Naive thymus-derived CD8-positive, alpha-beta T cell (primary cell): ENCODE data around the gene NEGR1. TPM values are rescaled to one million over a fixed set of nuclear protein-coding genes. Genes with fewer than 3 reads are reported as not detected.

Experiments
- ATAC-seq, 2 donors: fragments of 150-1000 bp; cut with Tn5 transposase in 1 of 2; sonication (Bioruptor Pico), chemical (Tn5 transposase) in 1 of 2; 1 replicate in 1 of 2; 2 replicates in 1 of 2; pipeline ENCODE4 v1.10.0; 2021; ENCODE audit warnings: mild to moderate bottlenecking in 2 of 2, moderate library complexity in 2 of 2
- POLR2A ChIA-PET: fragments of 350-600 bp; sonication (Branson Sonifier 250); formaldehyde crosslinking; loops from one replicate; lab custom pipeline; 2021; ENCODE audit warnings: antibody characterized with exemption; lab: Charles Lee
- DNase-seq, 10 donors: peaks; one replicate each; pipeline versions ENCODE4 v3.0.0 to v3.0.0-alpha.2; 2020 to 2022
- H3K27ac Mint-ChIP-seq, 10 donors: one replicate each; pipeline ENCODE4 v1.8.0; 2020 to 2022; ENCODE audit warnings: mild to moderate bottlenecking in 10 of 10, mixed read lengths in 10 of 10, moderate library complexity in 4 of 10, inconsistent platforms in 1 of 10
- H3K27me3 Mint-ChIP-seq, 5 donors: one replicate each; pipeline ENCODE4 v1.8.0; 2021 to 2022; ENCODE audit warnings: mixed read lengths in 5 of 5
- H3K36me3 Mint-ChIP-seq, 3 donors: one replicate each; pipeline ENCODE4 v1.8.0; 2020 to 2022; ENCODE audit warnings: mixed read lengths in 3 of 3, mild to moderate bottlenecking in 2 of 3, inconsistent platforms in 1 of 3
- H3K4me1 Mint-ChIP-seq, 4 donors: one replicate each; pipeline ENCODE4 v1.8.0; 2021 to 2022; ENCODE audit warnings: mixed read lengths in 4 of 4
- H3K4me3 Mint-ChIP-seq, 10 donors: one replicate each; pipeline ENCODE4 v1.8.0; 2020 to 2022; ENCODE audit warnings: mild to moderate bottlenecking in 10 of 10, mixed read lengths in 10 of 10, moderate library complexity in 6 of 10, inconsistent platforms in 1 of 10
- H3K9me3 Mint-ChIP-seq, 9 donors: one replicate each; pipeline ENCODE4 v1.8.0; 2020 to 2022; ENCODE audit warnings: mixed read lengths in 9 of 9, mild to moderate bottlenecking in 3 of 9, inconsistent platforms in 1 of 9, moderate library complexity in 1 of 9
- polyA plus RNA-seq, 3 donors: library from polyadenylated mRNA; unstranded; fragments of 300-500 nt; fragmentation: Illumina TruSeq; gene quantifications; one replicate each; pipeline ENCODE4 v1.2.3, GENCODE V29; 2021
- total RNA-seq, 8 experiments: library from RNA in 2 of 8; stranded (reverse) in 2 of 8; gene quantifications; one replicate each; pipeline ENCODE4 v1.2.3 and lab custom pipeline; 2021 to 2026

The NEGR1 gene
- total and polyA plus RNA-seq, 5 experiments from 2014 or later: not detected

GRCh38 chr1:71706029-71706671 lies 576.2 kb downstream of the NEGR1 start:
- POLR2A ChIA-PET: no interaction called here
- no peaks in the 10 kb centered on the region for H3K4me1 Mint-ChIP-seq
- no peak overlapping the region for H3K27ac Mint-ChIP-seq
- H3K27me3 Mint-ChIP-seq: no peaks in the 10 kb centered on the region
- H3K4me3 Mint-ChIP-seq: no peak overlapping the region
- peaks cover 0 to 19% (median 0%) of the 10 kb centered on the region in 3 donors for H3K36me3 Mint-ChIP-seq
- no peak for ATAC-seq
- DNase-seq: no peak
- H3K9me3 Mint-ChIP-seq: peaks cover 0 to 34% (median 21%) of the 10 kb centered on the region in 9 donors

GRCh38 chr1:71698186-71698585 lies 584.2 kb downstream of the NEGR1 start:
- Mint-ChIP-seq H3K36me3 (peaks cover 0 to 4% (median 0%) of the 10 kb centered on the region in 3 donors), H3K9me3 (peaks cover 0 to 14% (median 6%) of the 10 kb centered on the region in 9 donors), H3K27me3 (no peaks in the 10 kb centered on the region), H3K4me1 (no peaks in the 10 kb centered on the region), H3K27ac (no peak overlapping the region), H3K4me3 (no peak overlapping the region)
- POLR2A ChIA-PET: no interaction called here
- DNase-seq: no peak
- no peak for ATAC-seq

- peaks cover 0 to 6% (median 0%) of the 10 kb centered on the region in 9 donors for H3K9me3 Mint-ChIP-seq
- POLR2A ChIA-PET: no interaction called here
- no peaks in the 10 kb centered on the region for H3K27me3 Mint-ChIP-seq
- H3K27ac Mint-ChIP-seq: no peak overlapping the region
- DNase-seq (no peak), ATAC-seq (no peak)
- H3K36me3 Mint-ChIP-seq: no peaks in the 10 kb centered on the region
- no peaks in the 10 kb centered on the region for H3K4me1 Mint-ChIP-seq
- no peak overlapping the region for H3K4me3 Mint-ChIP-seq
These were observed 586.5 kb downstream of the NEGR1 start for GRCh38 chr1:71695821-71696220.

- POLR2A ChIA-PET: no interaction called here
- Mint-ChIP-seq H3K4me1 (no peaks in the 10 kb centered on the region), H3K36me3 (no peaks in the 10 kb centered on the region), H3K4me3 (no peak overlapping the region), H3K9me3 (peaks cover 0 to 4% (median 0%) of the 10 kb centered on the region in 9 donors), H3K27ac (no peak overlapping the region), H3K27me3 (no peaks in the 10 kb centered on the region)
- ATAC-seq: no peak
- no peak for DNase-seq
These were observed 587.3 kb downstream of the NEGR1 start for GRCh38 chr1:71695084-71695483.

- H3K9me3 Mint-ChIP-seq: no peaks in the 10 kb centered on the region
- no peak overlapping the region for H3K4me3 Mint-ChIP-seq
- DNase-seq: no peak
- H3K27me3 Mint-ChIP-seq: no peaks in the 10 kb centered on the region
- H3K27ac Mint-ChIP-seq: no peak overlapping the region
- POLR2A ChIA-PET: no interaction called here
- no peaks in the 10 kb centered on the region for H3K4me1 Mint-ChIP-seq
- no peaks in the 10 kb centered on the region for H3K36me3 Mint-ChIP-seq
- ATAC-seq: no peak
These were observed 588.8 kb downstream of the NEGR1 start for GRCh38 chr1:71693581-71693980.

- ATAC-seq (no peak), DNase-seq (no peak)
- no peak overlapping the region for H3K4me3 Mint-ChIP-seq
- POLR2A ChIA-PET: no interaction called here
- no peaks in the 10 kb centered on the region for H3K27me3 Mint-ChIP-seq
- H3K9me3 Mint-ChIP-seq: peaks cover 0 to 2% (median 0%) of the 10 kb centered on the region in 9 donors
- H3K4me1 Mint-ChIP-seq: no peaks in the 10 kb centered on the region
- H3K36me3 Mint-ChIP-seq: no peaks in the 10 kb centered on the region
- H3K27ac Mint-ChIP-seq: no peak overlapping the region
These were observed 592.7 kb downstream of the NEGR1 start for GRCh38 chr1:71689635-71690034.

- Mint-ChIP-seq H3K36me3 (no peaks in the 10 kb centered on the region), H3K4me3 (no peak overlapping the region), H3K4me1 (no peaks in the 10 kb centered on the region), H3K9me3 (peaks cover 0 to 2% (median 0%) of the 10 kb centered on the region in 9 donors), H3K27ac (no peak overlapping the region), H3K27me3 (no peaks in the 10 kb centered on the region)
- no peak for DNase-seq
- ATAC-seq: no peak
- POLR2A ChIA-PET: no interaction called here
These were observed 595.0 kb downstream of the NEGR1 start for GRCh38 chr1:71687376-71687775.

GRCh38 chr1:71676979-71677925 lies 605.1 kb downstream of the NEGR1 start:
- Mint-ChIP-seq H3K4me1 (no peaks in the 10 kb centered on the region), H3K27me3 (no peaks in the 10 kb centered on the region), H3K36me3 (no peaks in the 10 kb centered on the region), H3K9me3 (peaks cover 0 to 7% (median 0%) of the 10 kb centered on the region in 9 donors), H3K27ac (no peak overlapping the region), H3K4me3 (no peak overlapping the region)
- ATAC-seq: no peak
- POLR2A ChIA-PET: no interaction called here
- DNase-seq: no peak

GRCh38 chr1:71668065-71668464 lies 614.3 kb downstream of the NEGR1 start:
- POLR2A ChIA-PET: no interaction called here
- H3K36me3 Mint-ChIP-seq: no peaks in the 10 kb centered on the region
- no peak overlapping the region for H3K4me3 Mint-ChIP-seq
- no peak for DNase-seq
- no peak for ATAC-seq
- peaks cover 0 to 7% (median 0%) of the 10 kb centered on the region in 9 donors for H3K9me3 Mint-ChIP-seq
- H3K27ac Mint-ChIP-seq: no peak overlapping the region
- peaks cover 0 to 3% (median 0%) of the 10 kb centered on the region in 5 donors for H3K27me3 Mint-ChIP-seq
- H3K4me1 Mint-ChIP-seq: no peaks in the 10 kb centered on the region

GRCh38 chr1:71667216-71667615 lies 615.1 kb downstream of the NEGR1 start:
- no peak overlapping the region for H3K27ac Mint-ChIP-seq
- no peaks in the 10 kb centered on the region for H3K4me1 Mint-ChIP-seq
- DNase-seq (no peak), ATAC-seq (no peak)
- no peak overlapping the region for H3K4me3 Mint-ChIP-seq
- POLR2A ChIA-PET: no interaction called here
- no peaks in the 10 kb centered on the region for H3K36me3 Mint-ChIP-seq
- peaks cover 0 to 7% (median 0%) of the 10 kb centered on the region in 9 donors for H3K9me3 Mint-ChIP-seq
- H3K27me3 Mint-ChIP-seq: peaks cover 0 to 3% (median 0%) of the 10 kb centered on the region in 5 donors

- Mint-ChIP-seq H3K36me3 (no peaks in the 10 kb centered on the region), H3K4me3 (no peak overlapping the region), H3K27me3 (peaks cover 0 to 3% (median 0%) of the 10 kb centered on the region in 5 donors), H3K9me3 (peaks cover 0 to 7% (median 0%) of the 10 kb centered on the region in 9 donors), H3K27ac (no peak overlapping the region), H3K4me1 (no peaks in the 10 kb centered on the region)
- ATAC-seq: no peak
- no peak for DNase-seq
- POLR2A ChIA-PET: no interaction called here
These were observed 615.7 kb downstream of the NEGR1 start for GRCh38 chr1:71666609-71667008.

GRCh38 chr1:71660411-71660810 lies 621.9 kb downstream of the NEGR1 start:
- no peaks in the 10 kb centered on the region for H3K4me1 Mint-ChIP-seq
- DNase-seq: no peak
- H3K27me3 Mint-ChIP-seq: no peaks in the 10 kb centered on the region
- POLR2A ChIA-PET: no interaction called here
- no peak for ATAC-seq
- no peaks in the 10 kb centered on the region for H3K36me3 Mint-ChIP-seq
- H3K4me3 Mint-ChIP-seq: no peak overlapping the region
- no peak overlapping the region for H3K27ac Mint-ChIP-seq
- peaks cover 0 to 11% (median 0%) of the 10 kb centered on the region in 9 donors for H3K9me3 Mint-ChIP-seq
